Hair follicle dermal papilla cell (primary cell): Measurements from ENCODE around the gene CLCN4. TPM values are rescaled to one million over a fixed set of nuclear protein-coding genes. Genes with fewer than 3 reads are reported as not detected.

Experiments
- total RNA-seq: library from RNA; depleted of rRNA; stranded (reverse); fragments of >200 nt; gene quantifications from 2 replicates; pipeline ENCODE4 v1.2.3, GENCODE V29; 2012

The CLCN4 gene
- 5.0 and 5.7 TPM in 2 replicates for total RNA-seq

DNA sequence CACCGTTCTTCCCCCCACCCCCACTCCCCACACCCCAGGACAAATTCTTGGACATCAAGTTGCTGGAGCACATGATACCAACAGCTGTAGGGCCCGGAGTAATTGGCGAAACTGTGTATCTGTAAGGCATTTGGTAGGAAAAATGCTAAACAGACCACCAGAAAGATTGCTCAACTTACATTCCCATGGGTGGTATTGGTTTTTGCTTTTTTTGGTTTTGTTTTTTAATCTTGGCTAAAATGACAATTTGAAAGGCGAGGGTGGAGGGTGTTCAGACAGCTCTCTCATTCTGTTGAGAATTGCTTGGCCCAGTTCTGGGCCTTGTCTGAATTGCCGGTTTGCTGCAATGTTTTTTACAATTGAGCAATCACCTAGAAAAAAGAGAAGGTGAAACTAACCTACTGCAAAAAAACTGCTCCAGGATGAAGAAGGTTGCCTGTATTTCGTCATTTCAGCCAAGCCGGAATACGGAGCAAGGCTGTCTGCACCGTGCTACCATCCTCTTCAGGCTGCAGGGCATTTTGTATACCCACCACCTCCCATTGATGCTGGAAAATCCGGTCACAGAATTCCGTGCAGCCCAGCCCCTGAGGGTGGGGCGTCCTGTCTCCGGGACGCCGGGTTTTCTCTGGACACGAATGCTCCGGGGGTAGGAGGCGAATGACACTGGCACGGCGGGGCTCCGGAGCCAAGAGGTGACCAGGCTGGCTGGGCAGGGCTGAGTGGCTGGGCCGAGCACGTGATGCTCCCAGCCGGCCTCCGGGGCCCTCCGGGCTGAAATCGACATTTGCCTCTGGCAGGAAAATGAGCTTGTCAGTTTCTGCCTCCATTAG lies at the start of gene CLCN4:
Gene CLCN4, plus strand, starts transcription at position 777 of the 833 bp plus-strand sequence. CDS start 28,058 bp downstream, outside the sequence.

Other genes starting within 250 kb of the CLCN4 start
- not detected in 2 replicates for gene CLDN34, start 189.6 kb upstream of the CLCN4 start, total RNA-seq